ENCODE results near the gene KSR2.

GRCh38 chr12:117606024-117606423, 362.8 kb downstream of the KSR2 start:
- TF ChIP-seq CTCF (tag by site-specific recombination; IDR thresholded peaks at IDR 0.05) (no peak), REST (tag by site-specific recombination; IDR thresholded peaks at IDR 0.05) (no peak), ZFP3 (tag by site-specific recombination; IDR thresholded peaks at IDR 0.05; ENCODE audit: low read depth) (no peak), TSHZ1 (tag by site-specific recombination; IDR thresholded peaks at IDR 0.05; ENCODE audit: borderline replicate concordance) (no peak), ZNF23 (tag by site-specific recombination; IDR thresholded peaks at IDR 0.05; ENCODE audit: borderline replicate concordance) (no peak), ZNF449 (tag by site-specific recombination; IDR thresholded peaks at IDR 0.05) (no peak), ZNF426 (tag by site-specific recombination; IDR thresholded peaks at IDR 0.05) (no peak), ZNF660 (tag by site-specific recombination; IDR thresholded peaks at IDR 0.05) (no peak)

All from HEK293 (cell line).